Activated T-helper 9 cell treated with anti-CD3 and anti-CD28 coated beads, Interleukin-2, amount 50 U/mL, for 16 hours (primary cell): ENCODE data around the gene KCNH4.
"Not testable (repeated sequence)": the region's sequence is repeated elsewhere in the genome, so short reads cannot be mapped to it uniquely, and the experiment has no call there.

Experiments used
- DNase-seq: peaks from one replicate; pipeline ENCODE4 v3.0.0-alpha.2; 2020; ENCODE audit warnings: low read depth

Gene KCNH4

DNA sequence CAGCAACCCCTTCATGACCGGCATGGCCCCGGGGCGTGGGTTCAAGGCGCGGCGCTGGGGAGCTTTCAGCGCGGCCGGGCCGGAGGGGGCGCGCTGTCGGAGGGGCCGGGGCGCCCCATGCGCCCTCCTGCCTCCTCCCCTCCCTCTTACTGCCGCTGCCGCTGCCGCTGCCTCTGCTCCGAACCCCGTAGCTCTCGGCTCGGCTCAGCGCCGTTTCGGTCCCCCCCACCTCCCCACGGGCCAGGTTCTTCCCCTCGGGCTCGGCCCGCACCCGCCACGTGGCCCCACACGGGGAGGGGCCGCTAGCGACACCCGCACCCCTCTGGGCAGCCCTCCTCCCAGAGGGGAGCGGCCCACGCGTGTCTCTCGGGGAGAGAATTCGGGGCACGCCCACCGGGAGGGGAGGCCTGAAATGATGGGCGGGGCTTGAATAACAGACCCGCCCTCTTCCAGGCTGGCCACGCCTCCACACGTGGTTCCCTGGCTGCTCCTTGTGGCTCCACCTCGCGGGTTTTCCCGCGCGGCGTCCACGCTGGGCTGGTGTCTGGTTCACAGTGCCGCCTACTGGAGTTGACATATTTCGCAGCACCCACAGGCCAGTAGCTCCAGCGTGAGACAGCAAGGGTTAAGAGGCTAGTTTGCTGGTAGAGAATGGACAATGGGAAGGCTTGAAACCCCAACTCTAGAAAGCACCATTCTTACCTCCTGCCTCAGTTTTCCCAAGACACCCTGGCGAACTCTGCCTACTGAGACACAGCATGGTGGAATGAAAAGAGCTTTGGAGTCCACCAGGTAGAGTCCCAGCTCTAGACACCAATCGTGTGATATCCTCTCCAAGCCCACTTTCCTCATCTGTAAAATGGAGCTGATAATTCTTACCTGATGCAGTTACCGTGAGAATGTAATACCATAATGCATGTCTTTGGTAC is at the start of gene KCNH4:
KCNH4 (minus strand) TSS at position 221 of the 929 bp plus-strand sequence; CDS start at position 24, 197 bp downstream.
- peak; percentile 85 for DNase-seq

DNA sequence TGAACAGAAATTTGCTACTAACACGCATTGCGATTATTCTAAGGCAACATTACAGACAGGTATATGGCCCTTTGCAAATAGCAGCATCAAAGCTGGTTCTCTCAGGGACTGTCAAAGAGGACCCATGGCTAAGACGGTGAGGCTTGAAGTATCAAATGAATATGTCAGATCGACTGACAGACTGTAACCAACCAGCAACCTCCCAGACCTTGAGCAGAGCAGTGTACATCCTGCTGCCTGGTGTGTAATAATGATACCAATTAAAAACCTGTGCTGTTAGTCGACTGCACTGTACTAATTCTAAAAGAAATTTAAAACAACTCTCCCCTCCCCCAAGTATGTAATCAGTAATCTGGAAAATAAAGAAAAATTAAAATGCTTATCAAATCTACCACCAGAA is 49.3 kb upstream of the KCNH4 start:
- DNase-seq: no peak

DNA sequence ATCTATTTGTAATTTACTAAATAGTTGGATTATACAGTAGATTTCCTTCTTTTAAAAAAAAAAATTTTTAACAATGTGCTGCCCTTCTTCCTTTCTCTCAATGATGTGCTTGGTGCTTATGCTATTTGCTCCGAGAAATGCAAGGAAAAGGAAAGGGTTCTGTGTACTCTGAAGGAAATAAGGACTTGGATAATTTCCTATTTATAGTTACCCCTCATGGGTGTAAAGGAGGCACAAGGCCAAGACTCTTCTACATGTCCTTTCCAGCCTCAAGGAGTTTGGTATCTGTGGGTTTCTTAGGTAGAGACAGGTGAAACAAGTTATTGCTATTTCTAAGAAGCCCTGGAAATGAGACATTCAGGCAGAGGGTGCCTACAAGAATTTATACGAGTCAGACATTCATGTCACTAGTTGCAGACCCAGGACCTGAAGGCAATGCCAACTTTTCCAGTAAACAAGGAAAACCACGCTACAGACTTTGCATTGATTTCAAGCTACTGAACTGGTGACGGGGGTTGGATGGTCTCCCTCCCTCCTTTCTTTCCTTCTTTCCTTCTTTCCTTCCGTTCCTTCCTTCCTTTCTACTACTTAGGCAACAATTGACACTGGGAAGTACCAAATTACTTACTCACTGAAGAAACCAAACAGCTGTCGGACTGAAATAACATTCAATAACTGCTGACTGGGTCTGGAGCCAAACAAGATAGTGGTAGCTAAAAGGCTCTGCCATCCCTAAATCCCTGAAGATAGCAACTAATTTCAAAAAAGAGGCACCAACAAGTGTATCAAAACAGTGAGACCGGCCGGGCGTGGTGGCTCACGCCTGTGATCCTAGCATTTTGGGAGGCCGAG is 47.1 kb upstream of the KCNH4 start:
- DNase-seq: no peak

DNA sequence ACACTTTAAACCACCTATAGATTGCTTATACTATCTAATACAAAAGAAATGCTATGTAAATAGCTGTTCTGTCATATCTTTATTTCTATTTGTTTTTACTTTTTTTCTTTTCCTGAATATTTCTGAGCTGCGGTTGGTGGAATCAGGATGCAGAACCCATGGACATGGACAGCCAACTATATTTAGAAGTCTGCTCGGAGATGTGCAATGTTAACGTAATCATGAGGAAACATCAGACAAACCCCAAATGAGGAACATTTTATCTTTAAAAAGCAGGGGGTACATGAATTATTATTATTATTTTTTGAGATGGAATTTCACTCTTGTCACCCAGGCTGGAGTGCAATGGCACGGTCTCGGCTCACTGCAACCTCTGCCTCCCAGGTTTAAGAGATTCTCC is 44.7 kb upstream of the KCNH4 start:
- no peak for DNase-seq

DNA sequence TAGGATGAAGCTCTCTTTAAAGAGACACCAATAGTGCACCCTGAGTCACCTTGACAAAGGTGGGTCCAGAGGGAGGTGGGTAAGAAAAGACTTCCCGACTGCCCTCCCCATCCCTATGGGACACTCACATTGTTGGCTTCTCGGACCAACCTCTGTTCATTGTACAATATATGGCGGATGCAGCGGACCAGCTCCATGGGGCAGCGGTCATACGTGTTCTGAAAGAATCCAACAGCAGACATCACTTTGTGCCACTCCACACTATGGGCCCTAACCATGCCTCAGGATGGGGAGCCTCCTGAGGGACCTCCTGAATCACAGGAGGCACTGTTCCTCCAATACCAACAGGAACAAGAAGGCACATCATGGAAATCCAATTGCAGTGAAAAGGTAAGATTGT is 43.7 kb upstream of the KCNH4 start:
- no peak for DNase-seq

DNA sequence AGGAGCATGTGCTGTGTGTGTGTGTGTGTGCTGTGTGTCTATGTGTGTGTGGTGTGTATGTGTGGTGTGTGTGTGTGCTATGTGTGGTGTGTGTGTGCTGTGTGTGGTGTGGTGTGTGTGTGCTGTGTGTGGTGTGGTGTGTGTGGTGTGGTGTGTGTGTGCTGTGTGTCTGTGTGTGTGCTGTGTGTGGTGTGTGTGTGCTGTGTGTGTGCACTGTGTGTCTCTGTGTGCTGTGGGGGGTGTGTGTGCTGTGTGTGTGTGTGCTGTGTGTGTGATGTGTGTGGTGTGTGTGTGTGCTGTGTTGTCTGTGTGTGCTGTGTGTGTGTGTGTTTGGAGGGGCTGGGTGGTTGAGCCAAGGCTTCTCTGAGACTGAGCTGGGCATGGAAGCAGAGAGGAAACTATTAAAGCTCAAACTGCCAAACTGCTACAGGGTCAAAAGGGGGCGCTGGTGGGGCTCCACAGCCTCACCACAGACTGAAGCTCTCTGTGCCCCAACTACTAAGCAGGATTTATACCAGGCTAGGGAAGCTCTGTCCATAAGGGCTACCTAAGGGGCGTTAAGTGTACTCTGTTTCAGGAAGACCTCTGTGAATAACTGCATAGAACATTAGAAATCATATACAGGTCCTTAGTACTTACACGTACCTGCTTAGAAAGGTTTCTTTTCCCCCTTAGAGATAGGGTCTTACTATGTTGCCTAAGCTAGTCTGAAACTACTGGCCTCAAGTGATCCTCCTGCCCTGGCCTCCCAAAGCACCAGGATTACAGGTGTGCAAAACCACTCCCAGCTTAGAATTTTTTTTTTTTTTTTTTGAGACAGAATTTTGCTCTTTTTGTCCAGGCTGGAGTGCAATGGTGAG is 41.2 kb upstream of the KCNH4 start:
- DNase-seq: peak; percentile 33

DNA sequence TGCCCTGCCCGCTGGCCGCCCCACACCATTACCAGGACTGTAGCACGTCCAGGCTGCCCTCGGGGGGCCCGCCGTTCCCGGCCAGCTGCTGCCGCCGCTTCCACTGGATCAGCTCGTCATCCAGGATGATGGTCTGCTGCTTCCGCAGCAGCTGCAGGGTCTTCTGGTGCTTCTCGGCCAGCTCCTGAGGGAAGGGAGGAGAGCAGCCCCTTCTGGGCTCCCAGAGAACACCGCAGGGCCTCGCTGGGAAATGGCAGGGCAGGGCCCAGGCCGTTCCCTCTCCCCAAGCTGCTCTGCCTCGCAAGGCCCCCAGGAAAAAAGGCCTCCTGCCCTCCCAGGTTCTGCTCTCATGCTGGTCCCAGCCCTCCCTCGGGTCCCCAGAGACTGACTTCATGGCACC is 38.3 kb upstream of the KCNH4 start:
- not testable (repeated sequence) for DNase-seq

DNA sequence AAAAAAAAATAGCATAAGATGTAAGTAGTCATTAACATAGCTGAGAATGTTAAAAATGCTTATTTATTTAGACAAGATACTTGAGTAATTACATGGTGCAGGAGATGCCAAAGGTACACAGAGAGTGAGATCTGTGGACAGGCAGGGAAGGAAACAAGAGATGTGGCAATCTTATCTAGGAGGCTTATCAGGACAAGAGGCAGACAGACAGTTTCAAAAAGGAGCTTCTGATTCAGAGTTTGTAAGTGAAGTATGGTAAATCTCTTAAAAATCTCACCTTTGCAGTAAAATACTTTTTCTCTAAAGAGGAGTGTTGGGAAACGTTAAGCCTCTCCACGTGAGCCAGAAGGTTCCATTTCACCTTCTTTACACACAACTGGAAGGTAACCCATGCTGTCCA is 33.2 kb upstream of the KCNH4 start:
- DNase-seq: no peak

DNA sequence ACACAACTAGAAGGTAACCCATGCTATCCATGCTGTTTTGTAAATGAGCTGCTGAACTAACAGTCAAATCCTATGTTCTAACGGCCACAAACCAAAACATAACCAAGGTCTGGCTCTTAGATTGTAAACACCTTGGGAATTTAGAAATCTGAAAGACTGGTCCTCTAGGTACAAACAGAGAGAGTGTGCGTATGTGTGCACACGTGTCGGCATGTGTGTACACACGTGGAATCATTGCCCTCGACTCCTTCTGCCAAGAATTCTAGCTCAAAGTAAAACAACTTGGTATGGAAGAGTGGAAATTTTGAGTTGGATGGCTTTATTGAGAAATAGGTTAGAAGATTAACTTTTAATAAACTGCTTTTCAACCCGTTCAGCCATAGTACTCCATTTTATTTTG is 31.4 kb upstream of the KCNH4 start:
- no peak for DNase-seq

DNA sequence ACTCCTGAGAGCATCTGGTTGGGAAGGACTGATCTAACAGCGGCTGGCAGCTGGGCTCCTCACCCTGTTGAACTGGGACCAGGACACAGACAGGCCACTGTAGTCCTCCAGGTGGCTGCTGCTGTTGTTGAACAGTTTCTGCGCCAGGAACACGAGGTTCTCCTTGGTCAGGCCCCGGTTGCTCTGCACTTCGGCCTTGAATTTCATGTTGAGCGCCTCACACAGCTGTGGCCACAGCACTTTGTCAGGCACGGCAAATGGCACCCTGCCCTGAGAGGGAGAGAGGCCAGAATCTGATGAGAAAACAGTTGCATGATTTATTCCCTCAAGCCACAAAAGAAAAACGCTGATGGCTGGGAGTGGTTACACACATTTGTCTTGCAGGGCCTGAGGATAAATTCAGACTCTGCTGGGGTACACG is 31.0 kb upstream of the KCNH4 start:
- not testable (repeated sequence) for DNase-seq

DNA sequence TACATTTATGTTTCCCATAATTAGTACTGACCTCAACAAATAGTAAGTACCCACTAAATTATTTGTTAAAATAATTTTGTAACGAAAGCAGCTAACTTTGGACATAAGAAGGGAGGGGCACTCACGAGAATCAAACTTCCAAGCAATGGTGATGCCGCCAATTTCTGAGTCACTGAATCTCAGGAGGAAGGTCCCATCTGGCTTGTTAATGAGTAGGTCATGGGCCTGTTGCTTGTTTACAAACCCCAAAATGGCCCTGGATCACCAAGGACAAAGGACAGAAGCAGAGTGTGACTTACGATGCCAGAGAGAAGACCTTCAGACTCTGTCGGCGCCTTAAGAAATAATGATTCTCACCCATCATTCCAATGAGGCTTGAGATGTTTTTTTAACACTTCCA is 29.1 kb upstream of the KCNH4 start:
- no peak for DNase-seq

DNA sequence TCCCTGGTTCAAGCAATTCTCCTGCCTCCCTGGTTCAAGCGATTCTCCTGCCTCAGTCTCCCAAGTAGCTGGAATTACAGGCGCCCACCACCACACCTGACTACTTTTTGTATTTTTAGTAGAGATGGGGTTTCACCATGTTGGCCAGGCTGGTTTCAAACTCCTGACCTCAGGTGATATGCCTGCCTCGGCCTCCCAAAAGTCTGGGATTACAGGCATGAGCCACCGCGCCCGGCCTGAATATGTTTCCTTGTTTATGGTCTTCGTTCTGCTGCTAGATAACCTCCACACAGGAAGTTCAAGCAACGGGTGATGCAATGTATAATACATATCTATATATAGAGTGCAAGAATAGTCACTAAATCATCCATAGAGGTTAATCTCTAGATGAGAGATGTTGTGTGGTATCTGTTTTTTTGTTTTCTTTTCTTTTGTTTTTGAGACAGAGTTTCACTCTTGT is 25.2 kb upstream of the KCNH4 start:
- DNase-seq: not testable (repeated sequence)

DNA sequence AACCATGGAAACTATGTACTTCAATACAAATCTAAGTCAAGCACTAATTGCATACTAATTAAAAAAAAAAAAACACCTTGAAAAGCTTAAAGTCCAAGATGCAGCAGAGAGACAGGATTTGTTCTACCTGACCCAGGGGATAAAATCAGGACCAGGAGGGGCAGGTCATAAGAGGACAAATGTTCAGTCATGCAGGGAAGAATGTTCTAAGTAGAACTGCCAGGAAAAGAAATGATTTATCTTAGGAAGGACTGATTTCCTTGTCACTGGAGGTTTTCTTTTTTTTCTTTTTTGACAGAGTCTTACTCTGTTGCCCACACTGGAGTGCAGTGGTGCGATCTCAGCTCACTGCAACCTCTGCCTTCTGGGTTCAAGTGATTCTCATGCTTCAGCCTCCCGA is 22.4 kb upstream of the KCNH4 start:
- no peak for DNase-seq

DNA sequence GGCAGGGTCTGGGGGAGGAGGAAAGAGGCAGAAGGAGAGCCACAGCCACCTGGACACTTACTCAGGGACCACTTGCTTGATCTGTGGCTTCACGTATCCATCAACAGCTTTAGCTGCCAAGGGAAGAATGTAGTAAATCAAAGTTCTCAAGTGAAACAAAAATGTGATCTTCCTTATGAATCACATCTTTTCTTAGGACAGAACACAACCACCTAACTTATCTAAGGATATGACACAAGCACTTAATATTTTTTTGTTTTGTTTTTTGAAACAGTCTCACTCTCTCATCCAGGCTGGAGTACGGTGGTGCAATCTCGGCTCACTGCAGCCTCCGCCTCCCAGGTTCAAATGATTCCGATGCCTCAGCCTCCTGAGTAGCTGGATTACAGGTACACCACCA is 21.8 kb upstream of the KCNH4 start:
- DNase-seq: no peak

DNA sequence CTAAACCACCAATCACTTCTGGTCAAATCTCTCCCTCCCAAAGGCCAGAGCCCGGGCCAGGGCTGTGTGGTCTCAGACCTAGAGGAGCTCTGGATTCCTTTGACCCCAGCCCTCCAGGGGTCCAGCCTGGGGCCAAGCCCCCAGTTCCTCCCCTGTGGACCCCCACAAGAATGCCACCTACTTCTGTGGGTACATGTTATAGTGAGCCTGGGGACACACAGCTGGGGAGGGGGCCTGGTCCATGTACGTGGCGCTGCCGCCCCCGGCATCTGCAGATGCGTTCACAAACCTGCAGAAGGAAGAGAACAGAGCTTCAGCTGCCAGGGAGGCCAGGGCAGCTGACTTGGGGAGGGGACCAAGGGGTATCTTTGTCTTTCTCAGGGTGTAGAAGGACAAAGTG is 21.2 kb upstream of the KCNH4 start:
- no peak for DNase-seq

DNA sequence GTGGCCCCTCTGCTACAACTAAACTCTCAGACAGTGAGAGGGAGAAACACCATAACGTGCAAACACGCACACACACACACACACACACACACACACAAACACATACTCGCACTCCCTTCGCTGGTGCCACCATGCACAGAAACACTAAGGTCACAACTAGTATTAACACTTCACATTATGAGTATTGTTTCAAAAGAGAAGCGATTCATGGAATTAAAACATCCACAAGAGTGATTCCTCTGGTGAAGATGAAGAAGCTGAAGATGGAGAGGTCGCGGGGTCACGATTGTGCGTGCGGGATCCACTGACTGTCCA is 20.5 kb upstream of the KCNH4 start:
- DNase-seq: no peak

DNA sequence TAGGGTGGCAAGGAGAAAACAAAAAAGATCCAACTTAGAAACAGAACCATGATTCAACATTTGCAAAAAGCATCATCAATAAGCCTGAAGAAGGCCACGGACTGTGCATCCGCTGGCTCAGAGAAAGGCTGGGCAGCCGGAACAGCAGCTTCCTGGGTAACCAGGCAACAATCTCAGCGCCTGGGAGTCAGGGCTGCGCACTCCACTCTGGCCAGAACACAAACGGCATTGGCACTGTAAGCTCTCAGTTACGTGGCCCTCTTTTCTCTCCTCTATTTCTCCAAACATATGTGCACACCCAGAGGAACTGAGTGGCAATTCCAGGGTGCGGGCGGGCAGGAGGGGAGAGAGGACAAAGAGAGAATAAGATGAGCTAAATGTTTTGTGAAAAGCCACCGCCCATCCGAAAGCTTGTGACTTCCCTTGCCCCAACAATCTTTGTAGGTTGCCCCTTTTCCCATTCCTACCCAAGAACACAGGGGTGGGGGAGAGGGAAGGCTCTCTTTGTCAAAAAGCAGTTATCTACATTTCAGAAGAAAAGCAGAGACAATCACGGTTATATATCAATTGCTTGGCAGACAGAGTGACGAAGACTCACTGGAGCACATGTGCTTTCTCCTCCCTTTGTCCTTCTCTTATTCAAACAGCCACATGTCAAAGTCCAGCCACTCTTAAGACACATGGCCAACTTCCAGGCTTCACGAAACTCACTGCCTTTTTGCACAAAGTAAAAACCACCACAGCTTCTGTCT is 19.9 kb upstream of the KCNH4 start:
- DNase-seq: no peak

DNA sequence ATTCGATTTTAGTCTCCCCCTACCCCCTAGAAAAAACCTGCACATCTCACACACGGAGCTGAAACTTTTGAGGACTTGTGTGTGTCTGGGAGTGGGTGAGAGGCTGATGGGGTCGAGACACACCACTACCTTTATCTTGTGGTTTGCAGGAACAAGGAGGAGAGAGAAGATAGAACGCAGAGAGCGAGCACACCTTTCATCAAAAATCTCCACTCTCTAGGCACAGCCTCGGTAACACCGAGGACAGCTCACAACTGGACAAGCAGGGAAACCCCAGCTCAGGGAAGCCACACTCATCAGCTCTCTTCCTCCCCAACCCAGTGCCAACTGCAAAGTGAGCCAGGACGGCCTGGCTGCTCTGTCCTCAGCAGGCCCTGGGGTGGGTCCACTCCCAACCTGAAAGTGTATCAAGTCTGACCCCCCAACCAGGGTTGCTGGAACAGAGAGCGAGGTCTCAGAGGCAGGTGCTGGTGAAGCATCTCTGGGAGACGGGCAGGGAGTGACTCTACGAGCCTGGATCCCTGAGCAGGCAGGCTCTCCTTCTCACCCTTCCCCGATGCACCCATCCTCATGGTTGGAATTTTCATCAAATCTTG is 18.6 kb upstream of the KCNH4 start:
- DNase-seq: no peak

DNA sequence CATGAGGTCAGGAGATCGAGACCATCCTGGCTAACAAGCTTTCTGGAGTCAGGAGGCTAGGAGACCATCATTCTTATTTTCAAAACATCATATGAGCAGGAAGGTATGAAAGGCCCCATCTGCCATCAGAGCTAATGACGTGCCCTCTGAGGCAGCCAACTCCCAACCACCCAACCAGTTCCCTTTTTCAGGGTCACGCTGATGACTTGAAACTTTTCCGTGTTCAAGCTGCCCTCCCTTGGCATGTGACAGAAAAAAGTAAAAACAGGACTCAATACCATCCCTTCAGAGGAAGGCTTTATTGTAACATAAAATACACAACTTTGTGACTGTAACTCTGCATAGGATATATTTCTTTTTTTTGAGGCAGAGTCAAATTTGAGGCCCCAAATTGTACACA is 18.0 kb upstream of the KCNH4 start:
- DNase-seq: no peak

DNA sequence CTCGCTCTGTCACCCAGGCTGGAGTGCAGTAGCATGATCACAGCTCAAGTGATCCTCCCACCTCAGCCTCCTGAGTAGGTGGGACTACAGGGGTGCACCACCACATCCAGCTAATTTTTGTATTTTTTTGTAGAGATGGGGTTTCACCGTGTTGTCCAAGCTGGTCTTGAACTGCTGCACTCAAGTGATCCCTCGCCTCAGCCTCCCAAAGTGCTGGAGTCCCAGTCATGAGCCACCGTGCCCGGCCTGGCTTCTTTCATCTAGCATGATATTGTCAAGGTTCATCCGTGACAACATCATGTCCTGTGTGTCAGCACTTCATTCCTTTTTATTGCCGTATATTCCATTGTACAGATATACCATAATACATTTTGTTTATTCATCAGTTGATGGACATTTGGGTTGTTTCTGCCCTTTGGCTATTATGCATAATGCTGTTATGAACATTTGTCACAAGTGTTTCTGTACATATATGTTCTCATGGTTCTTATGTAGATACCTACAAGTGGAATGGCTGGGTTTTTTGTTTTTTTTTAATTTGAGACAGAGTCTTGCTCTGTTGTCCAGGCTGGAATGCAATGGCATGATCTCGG is 16.7 kb upstream of the KCNH4 start:
- no peak for DNase-seq
